NCI-H1092 (cell line): ENCODE measurements around the gene CSTPP1.

Source experiments
- DNase-seq: peaks from one replicate; lab custom pipeline; 2025; lab: John Stamatoyannopoulos, UW

Gene CSTPP1

DNA sequence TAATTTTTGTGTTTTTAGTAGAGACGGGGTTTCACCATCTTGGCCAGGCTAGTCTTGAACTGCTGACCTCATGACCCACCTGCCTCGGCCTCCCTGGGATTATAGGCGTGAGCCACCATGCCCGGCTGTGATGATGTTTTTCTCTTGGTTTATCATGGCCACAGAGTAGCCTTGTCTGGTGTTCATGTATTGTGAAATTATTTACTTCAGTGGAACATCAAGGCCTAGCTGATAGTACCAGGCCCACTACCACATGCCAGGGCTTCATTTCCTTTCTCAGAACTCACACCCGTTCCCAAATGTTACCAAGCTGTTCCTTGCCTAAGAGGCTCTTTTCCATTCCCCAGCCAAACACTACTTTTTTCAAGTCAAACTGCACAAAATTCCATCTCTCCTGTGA, 272.1 kb downstream of the CSTPP1 start:
- DNase-seq = no peak
